Pulmonary artery endothelial cell (primary cell): ENCODE measurements around the gene TNRC6B. TPM values are rescaled to one million over a fixed set of nuclear protein-coding genes. Genes with fewer than 3 reads are reported as not detected.
A peak's percentile ranks its signal among the peaks of the same experiment; 100 is the strongest.
"Not testable (repeated sequence)": the region's sequence is repeated elsewhere in the genome, so short reads cannot be mapped to it uniquely, and the experiment has no call there.

ENCODE experiments used
- DNase-seq: peaks from one replicate; pipeline ENCODE4 v3.0.0-alpha.2; 2011; ENCODE audit warnings: low read depth, low spot score
- total RNA-seq: library from RNA; depleted of rRNA; stranded (reverse); fragments of >200 nt; gene quantifications from 2 replicates; pipeline ENCODE4 v1.2.3, GENCODE V29; 2014

Gene TNRC6B
- total RNA-seq, 1 donor from 2014 or later: 13.3 TPM

DNA sequence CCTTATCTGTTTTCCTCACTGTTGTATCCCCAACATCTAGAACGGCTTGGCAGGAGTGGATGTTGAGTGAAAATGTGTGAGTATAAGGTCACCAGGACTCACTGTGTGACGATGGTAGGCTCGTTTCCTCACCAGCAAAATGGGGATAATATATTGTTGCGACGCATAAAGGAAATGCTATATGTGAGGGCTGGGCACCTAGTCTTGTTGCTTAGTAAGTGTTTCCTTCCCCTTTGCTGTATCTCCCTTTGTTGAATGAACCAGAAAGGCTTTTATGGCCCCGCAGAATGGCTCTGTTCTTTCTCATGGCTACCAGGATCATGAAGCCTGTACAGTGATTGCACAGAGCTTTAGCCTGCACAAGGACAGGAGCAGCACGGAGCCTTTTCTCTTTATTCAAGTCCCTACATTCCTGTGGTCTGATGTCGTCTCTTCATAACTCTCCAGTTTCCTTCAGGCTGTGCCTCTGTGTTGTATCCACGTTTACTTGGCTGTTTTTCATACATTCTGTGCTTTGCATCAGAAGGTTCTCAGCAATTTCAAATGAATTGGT, 5.4 kb downstream of the TNRC6B start:
- peak; percentile 39 for DNase-seq

- DNase-seq: not testable (repeated sequence)
Measured at GRCh38 chr22:40183603-40184002, 5.9 kb downstream of the TNRC6B start.

GRCh38 chr22:40187389-40187788, 9.7 kb downstream of the TNRC6B start:
- no peak for DNase-seq

GRCh38 chr22:40189997-40190396, 12.3 kb downstream of the TNRC6B start:
- DNase-seq: no peak

DNA sequence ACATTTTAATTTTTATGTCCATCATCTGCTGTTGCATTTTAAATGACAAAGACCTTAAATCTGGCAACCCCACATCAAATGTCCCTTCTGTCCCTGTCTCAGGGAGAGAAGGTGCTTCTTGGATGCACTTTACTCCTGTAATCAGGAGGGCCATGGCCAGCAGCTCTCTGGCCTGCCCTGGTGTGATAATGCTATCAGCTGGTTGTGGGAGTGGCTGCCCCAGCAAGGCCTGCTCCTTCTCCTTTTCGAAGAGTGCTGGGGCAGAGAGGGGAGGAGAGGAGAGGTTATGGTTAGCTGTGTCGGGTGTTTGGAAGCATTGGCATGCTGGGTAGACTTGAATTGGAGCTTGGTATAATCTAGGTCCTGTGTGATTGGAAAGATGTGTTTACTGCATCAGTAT, 12.8 kb downstream of the TNRC6B start:
- DNase-seq: no peak

DNA sequence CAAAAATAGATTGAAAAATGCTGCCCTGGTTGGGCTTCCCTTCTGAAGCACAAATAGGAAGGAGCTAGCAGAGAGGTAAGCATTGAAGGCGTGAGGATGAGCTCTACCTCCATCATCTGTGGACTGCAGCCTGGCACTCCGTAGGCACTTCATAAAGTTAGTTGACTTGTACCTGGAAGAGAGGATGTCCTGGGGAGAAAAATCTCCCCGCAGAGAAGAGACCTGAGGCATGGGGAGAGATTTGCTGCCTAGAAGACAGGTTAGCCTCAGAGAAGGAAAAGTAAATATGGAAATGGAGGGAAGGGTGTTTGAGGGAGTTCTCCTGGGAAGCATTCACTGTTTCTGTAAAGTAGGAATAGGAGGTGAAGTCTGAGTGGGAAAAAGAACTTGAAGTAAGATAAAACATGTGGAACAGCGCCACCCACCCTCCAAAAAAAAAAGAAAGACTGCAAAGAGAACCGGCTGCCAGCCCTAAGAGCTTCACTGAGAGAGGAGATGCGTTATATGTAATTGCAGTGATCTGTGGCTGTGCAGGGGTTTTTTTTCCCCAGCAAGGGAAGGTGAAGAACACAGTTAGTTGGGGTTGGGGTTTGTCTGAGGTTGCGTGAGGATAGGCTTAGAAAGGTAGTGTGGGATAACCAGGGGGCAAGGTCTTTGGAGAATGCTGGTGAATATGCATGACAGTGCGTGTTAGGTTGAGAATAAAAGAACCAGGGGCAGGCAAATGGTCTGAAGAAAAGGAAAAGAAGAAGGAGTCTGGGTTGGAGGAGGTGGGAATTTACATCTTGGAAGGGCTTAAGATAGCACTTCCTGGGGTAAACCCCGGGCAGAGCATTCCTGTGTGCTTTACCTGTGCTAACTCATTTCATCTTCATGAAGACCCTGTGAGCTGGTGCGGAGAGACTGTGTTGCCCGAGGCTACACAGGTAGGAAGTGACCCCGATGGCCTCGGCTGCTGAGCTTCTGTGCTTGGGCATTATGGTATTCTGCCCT, 16.0 kb downstream of the TNRC6B start:
- no peak for DNase-seq

- DNase-seq: no peak
Measured at GRCh38 chr22:40194656-40195055, 16.9 kb downstream of the TNRC6B start.

DNA sequence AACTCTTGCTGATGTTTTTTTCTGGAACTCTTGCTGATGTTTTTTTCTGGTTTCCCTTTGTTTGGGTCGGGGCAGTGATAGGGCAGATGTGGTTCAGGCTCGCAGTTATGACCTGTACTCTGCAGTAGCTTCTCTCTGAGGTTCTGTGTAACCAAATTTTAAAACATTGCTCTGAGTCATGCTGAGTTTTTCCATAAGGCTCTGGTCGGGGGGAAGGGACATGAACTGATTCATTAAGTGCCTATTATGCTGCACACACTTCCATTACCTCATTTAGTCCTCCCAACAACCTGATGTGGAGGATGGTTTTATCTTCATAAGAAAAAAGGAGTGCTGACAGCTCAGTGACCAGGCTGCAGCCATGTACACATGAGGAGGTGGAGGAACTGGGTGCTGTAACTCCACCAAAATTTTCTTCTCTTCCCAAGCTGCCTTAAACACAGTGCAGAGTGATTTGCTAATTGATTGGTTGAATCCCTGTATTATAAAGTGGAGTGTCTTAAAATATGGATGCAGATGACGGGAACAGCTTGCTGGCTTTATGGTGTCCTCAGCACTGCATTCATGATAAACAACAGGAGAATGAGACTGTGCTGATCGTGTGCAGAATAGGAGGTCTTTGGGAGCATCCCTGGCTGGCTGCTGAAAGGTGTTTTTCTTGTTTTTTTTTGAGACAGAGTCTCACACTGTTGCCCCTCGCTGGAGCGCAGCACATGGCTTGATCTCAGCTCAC, 19.1 kb downstream of the TNRC6B start:
- peak; percentile 35 for DNase-seq

GRCh38 chr22:40197421-40197820, 19.7 kb downstream of the TNRC6B start:
- not testable (repeated sequence) for DNase-seq

- DNase-seq: no peak
Measured at GRCh38 chr22:40198733-40199132, 21.0 kb downstream of the TNRC6B start.

- DNase-seq: no peak
Measured at GRCh38 chr22:40199223-40199622, 21.5 kb downstream of the TNRC6B start.

GRCh38 chr22:40199852-40200251, 22.1 kb downstream of the TNRC6B start:
- no peak for DNase-seq

- DNase-seq: no peak
Measured at GRCh38 chr22:40200795-40201530, 23.2 kb downstream of the TNRC6B start.

DNA sequence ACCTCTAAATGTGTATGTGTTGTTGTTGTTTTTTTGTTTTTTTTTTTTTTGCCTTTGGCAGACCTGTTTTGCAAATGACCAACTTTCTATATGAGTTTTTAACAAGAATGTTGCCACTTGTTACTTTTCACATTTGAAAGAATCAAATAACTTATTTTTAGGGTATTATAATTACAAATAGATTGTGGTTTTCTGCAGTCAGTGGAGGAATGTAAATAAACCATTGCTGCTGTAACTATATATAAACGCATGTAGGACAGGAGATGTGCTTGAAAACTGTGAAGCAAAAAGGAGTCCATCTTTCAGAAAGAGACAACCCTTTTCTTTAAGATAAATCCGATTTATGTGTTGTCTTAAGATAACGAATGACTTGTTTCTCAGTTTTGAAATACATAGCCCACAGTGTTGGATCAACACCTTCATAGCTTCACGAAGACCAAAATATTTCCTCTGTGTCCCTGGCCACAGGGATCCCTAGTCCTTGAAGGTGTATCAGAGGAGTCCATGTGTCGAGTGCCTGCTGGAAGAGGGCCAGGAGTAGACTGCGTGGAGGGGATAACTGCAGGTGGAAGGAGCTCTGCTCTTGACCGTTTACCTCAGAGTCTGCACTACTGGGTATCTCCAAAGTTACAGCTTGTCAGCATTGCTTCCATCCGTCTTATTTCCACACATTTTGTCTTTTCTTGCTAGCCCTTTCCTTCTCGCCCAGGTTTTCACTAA, 24.7 kb downstream of the TNRC6B start:
- DNase-seq: no peak

GRCh38 chr22:40203572-40203971, 25.8 kb downstream of the TNRC6B start:
- DNase-seq: no peak

DNA sequence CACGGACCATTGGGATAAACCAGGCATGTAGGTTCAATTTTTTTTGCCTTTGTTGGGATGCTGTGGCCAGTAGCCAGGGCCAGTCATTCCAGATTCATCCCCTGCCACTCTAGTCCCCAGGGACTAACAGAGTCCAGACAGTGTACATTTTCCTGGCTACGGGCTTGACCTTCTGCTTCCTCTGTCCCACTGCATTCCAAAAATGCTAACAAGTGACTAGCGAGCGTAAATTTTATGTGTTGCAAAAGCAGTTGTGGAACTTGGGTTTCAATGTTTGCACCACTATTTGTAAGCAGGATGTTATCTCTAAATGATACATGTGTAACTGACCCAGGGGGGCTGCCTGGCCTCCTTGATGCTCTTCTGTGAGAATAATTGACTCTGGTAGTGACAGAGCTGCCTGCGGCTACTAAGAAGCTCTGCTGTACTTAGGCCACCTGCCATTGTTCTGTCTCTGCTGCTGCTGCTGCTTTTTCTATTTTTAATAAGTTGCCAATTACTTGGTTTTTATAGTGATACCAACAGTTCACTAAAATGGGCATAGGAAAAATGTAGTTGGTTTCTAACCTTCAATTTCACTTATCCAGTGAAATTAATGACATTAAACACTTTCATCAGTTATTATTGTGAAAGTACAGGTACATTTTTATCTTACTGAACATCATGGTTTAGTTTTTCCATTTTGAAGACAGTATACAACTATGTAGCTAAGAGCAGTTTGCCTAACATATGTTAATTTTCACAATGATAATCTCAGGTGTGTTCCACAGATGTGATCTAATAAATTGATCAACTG, 26.8 kb downstream of the TNRC6B start:
- no peak for DNase-seq

DNA sequence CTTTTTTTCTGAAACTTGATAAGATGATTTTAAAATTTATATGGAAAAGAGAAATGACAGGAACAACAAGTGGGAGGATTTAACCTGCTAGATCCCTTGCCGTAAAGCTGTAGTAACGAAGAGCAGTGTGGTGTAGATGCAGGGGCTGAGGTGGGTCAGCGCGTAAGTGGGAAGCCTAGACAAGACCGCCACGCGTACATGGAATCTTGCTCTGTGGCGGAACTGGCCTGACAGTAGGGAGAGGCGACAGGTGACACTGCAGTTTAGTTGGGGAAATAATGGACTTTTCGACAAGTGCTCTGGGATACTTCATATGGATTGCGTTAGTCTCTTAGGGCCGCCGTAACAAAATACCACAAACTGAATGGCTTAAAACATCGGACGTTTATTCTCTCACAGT, 28.8 kb downstream of the TNRC6B start:
- no peak for DNase-seq

DNA sequence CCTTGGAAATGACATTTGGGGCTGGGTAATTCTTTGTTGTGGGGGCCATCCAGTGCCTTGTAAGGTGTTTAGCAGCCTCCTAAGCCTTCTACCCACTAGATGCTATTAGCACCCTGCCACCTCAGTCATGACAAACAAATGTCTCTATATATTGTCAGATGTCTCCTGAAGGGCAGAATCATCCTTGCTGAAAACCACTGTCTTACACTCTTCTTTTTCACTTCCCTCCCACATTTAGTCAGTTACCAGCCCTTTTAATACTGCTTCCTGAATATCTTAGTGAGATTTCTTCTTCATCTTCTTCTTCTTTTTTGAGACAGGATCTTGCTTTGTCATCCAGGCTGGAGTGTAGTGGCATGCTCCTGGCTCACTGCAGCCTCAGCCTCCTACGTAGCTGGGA, 33.1 kb downstream of the TNRC6B start:
- no peak for DNase-seq

- DNase-seq: no peak
Measured at GRCh38 chr22:40211476-40212054, 33.8 kb downstream of the TNRC6B start.

DNA sequence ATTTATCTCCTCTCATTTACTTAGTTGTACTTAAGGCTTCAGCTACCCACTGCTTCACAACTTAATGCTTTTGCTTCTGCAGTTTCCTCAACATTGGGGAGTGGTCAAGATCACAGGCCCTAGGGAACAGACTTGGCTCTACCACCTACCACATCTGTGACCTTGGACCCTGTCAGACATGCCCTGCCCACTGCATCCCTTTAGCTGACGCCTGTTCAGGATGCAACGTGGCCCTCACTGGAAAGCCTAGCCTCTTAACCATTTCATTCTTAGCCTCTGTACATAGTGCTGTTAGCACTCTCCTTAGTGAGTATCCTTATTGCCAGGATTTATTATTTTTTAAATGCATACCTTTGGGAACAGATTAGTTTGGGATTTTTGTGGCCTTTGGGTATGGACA, 34.4 kb downstream of the TNRC6B start:
- no peak for DNase-seq
